Lung (tissue), 12 donors: ENCODE results near the gene SLC10A1. TPM values are rescaled to one million over a fixed set of nuclear protein-coding genes. Genes with fewer than 3 reads are reported as not detected.

ENCODE experiments used
- ATAC-seq: fragments of 200-7000 bp; cut with Tn5 transposase; one replicate; pipeline ENCODE4 v1.9.1; 2020; ENCODE audit warnings: moderate number of reproducible peaks; ENCODE audit not compliant: insufficient read depth, low FRiP score
- DNase-seq, 3 donors: peaks; one replicate each; pipeline ENCODE4 v3.0.0-alpha.2; 2013 to 2017
- H3K27ac ChIP-seq, 2 donors: one replicate each; pipeline ENCODE4 v1.5.1; 2013; ENCODE audit warnings: mild to moderate bottlenecking in 2 of 2, moderate library complexity in 2 of 2, control low read depth in 1 of 2, inconsistent platforms in 1 of 2, low read depth in 1 of 2, low read length in 1 of 2
- H3K27me3 ChIP-seq, 3 donors: one replicate each; pipeline ENCODE4 v1.5.1; 2013; ENCODE audit warnings: low read length in 2 of 3; ENCODE audit not compliant: control insufficient read depth in 3 of 3, insufficient read depth in 3 of 3
- H3K36me3 ChIP-seq, 4 donors: one replicate each; pipeline ENCODE4 v1.5.1; 2013; ENCODE audit warnings: low read length in 4 of 4, mild to moderate bottlenecking in 1 of 4, moderate library complexity in 1 of 4; ENCODE audit not compliant: control insufficient read depth in 4 of 4, insufficient read depth in 4 of 4
- H3K4me1 ChIP-seq, 5 donors: one replicate each; pipeline ENCODE4 v1.5.1; 2013; ENCODE audit warnings: low read length in 5 of 5, mild to moderate bottlenecking in 2 of 5, moderate library complexity in 1 of 5; ENCODE audit not compliant: control insufficient read depth in 5 of 5, insufficient read depth in 5 of 5
- H3K4me3 ChIP-seq: one replicate; pipeline ENCODE4 v1.5.1; 2013; ENCODE audit warnings: mild to moderate bottlenecking, control low read depth, moderate library complexity
- H3K9ac ChIP-seq, 2 donors: one replicate each; pipeline ENCODE4 v1.5.1; 2013; ENCODE audit warnings: low read length in 2 of 2, control low read depth in 1 of 2; ENCODE audit not compliant: insufficient read depth in 1 of 2
- H3K9me3 ChIP-seq, 4 donors: one replicate each; pipeline ENCODE4 v1.5.1; 2013; ENCODE audit warnings: low read length in 3 of 4, mild to moderate bottlenecking in 1 of 4, moderate library complexity in 1 of 4; ENCODE audit not compliant: control insufficient read depth in 4 of 4, insufficient read depth in 3 of 4
- WGBS, 2 donors: extraction: QIAGEN DNeasy Blood & Tissue Kit; methylation state at CpG; one replicate each; pipeline ENCODE4 v1.1.7; 2013; 5-methylcytosine and 5-hydroxymethylcytosine counted together
- polyA plus RNA-seq, 2 donors: library from polyadenylated mRNA; stranded (reverse); fragments of 200-250 nt; gene quantifications; one replicate each; pipeline ENCODE4 v1.2.1, GENCODE V29; 2013
- total RNA-seq, 2 donors: library from RNA; depleted of rRNA in 1 of 2; stranded (reverse); fragments of >200 nt in 1 of 2; gene quantifications; one replicate each; pipeline ENCODE4 v1.2.1, GENCODE V29; 2014 to 2021
- TF ChIP-seq, protein P1 (sequence below): IDR thresholded peaks from 2 replicates; pipeline ENCODE4 v1.5.1; 2012; ENCODE audit warnings: mild to moderate bottlenecking; ENCODE audit errors: control extremely low read depth, extremely low read depth
- donor health status: control.
- donor health status: control.
- donor health status: Bipolar disorder and iron deficiency.
- donor health status: healthy.
- donor health status: DM: yes; HTN: yes; CAD: no.

The SLC10A1 gene
- total and polyA plus RNA-seq, 4 donors: not detected

GRCh38 chr14:69760810-69761209 is 36.2 kb downstream of the SLC10A1 start:
- 44 to 58% methylated on average over 1 of the region's 1 CpG for WGBS, 2 donors
- TF ChIP-seq, protein P1, sequence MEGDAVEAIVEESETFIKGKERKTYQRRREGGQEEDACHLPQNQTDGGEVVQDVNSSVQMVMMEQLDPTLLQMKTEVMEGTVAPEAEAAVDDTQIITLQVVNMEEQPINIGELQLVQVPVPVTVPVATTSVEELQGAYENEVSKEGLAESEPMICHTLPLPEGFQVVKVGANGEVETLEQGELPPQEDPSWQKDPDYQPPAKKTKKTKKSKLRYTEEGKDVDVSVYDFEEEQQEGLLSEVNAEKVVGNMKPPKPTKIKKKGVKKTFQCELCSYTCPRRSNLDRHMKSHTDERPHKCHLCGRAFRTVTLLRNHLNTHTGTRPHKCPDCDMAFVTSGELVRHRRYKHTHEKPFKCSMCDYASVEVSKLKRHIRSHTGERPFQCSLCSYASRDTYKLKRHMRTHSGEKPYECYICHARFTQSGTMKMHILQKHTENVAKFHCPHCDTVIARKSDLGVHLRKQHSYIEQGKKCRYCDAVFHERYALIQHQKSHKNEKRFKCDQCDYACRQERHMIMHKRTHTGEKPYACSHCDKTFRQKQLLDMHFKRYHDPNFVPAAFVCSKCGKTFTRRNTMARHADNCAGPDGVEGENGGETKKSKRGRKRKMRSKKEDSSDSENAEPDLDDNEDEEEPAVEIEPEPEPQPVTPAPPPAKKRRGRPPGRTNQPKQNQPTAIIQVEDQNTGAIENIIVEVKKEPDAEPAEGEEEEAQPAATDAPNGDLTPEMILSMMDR: no peak
- Histone ChIP-seq H3K4me3 (no peak overlapping the region), H3K36me3 (no peaks in the 10 kb centered on the region), H3K9ac (no peak overlapping the region), H3K4me1 (peaks cover 0 to 3% (median 0%) of the 10 kb centered on the region in 5 donors), H3K27ac (no peak overlapping the region), H3K27me3 (no peaks in the 10 kb centered on the region), H3K9me3 (no peaks in the 10 kb centered on the region)
- DNase-seq (no peak), ATAC-seq (no peak)

DNA sequence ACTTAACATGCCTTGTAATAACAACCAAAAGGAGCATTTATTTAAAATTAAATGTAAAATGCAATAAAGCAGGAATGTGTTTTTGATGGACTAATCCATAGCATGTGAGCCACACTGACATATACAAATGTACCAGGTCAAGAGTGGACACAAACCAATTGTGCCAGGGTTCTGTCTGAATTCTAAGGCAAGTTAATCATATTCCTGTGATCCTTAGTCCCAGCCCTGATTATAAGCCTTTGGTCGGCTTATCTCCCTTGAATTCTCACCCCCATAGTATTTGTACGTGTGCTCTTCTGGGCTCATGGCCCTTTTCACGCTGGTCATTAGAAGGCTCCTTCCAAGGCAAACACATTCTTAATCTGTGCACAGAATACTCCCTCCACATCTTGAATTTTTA is 40.7 kb downstream of the SLC10A1 start:
- 79 to 93% methylated on average over 3 of the region's 3 CpGs for WGBS, 2 donors
- Histone ChIP-seq H3K4me3 (no peak overlapping the region), H3K9ac (no peak overlapping the region), H3K36me3 (no peaks in the 10 kb centered on the region), H3K4me1 (peaks cover 0 to 3% (median 0%) of the 10 kb centered on the region in 5 donors), H3K9me3 (no peaks in the 10 kb centered on the region), H3K27ac (no peak overlapping the region), H3K27me3 (no peaks in the 10 kb centered on the region)
- TF ChIP-seq, protein P1: no peak
- ATAC-seq: no peak
- no peak for DNase-seq

- no peak for ATAC-seq
Measured at GRCh38 chr14:69755784-69756183, 41.3 kb downstream of the SLC10A1 start.

More at GRCh38 chr14:69755784-69756183, 41.3 kb downstream of the SLC10A1 start:
- no peak overlapping the region for H3K4me3 ChIP-seq
- no peak overlapping the region for H3K27ac ChIP-seq
- H3K9me3 ChIP-seq: no peaks in the 10 kb centered on the region
- H3K36me3 ChIP-seq: no peaks in the 10 kb centered on the region
- 64 to 81% methylated on average over 2 of the region's 2 CpGs for WGBS, 2 donors
- H3K4me1 ChIP-seq: peaks cover 0 to 1% (median 0%) of the 10 kb centered on the region in 5 donors
- H3K9ac ChIP-seq: no peak overlapping the region
- no peak for DNase-seq
- H3K27me3 ChIP-seq: no peaks in the 10 kb centered on the region
- TF ChIP-seq, protein P1: no peak
